K562 (cell line): ENCODE results near the gene ORC1. TPM values are rescaled to one million over a fixed set of nuclear protein-coding genes. Genes with fewer than 3 reads are reported as not detected.
A peak's percentile ranks its signal among the peaks of the same experiment; 100 is the strongest.

Experiments
- COPS2 ChIP-seq: fragments of 450-650 bp; conservative IDR thresholded peaks from 2 replicates; pipeline ENCODE4 v1.6.1; 2016; ENCODE audit warnings: mild to moderate bottlenecking, moderate library complexity
- GTF2E2 ChIP-seq: fragments of 200-800 bp; sonication (Bioruptor generic); IDR thresholded peaks from 2 replicates; pipeline ENCODE4 v1.6.1; 2016; ENCODE audit warnings: missing genetic modification characterization, missing compliant biosample characterization
- HMG20A ChIP-seq: fragments of 450-650 bp; formaldehyde crosslinking; conservative IDR thresholded peaks from 2 replicates; pipeline ENCODE4 v1.4.0; 2020; ENCODE audit warnings: mild to moderate bottlenecking, mixed read lengths
- HNRNPL ChIP-seq: fragments of 200-400 bp; formaldehyde crosslinking; IDR thresholded peaks from 2 replicates; pipeline ENCODE4 v1.6.1; 2017; ENCODE audit warnings: low read depth, mild to moderate bottlenecking, low read length
- MBD2 ChIP-seq: sonication (generic); IDR thresholded peaks from 2 replicates; pipeline ENCODE4 v1.6.1; 2016; ENCODE audit warnings: low read depth, borderline replicate concordance
- RB1 ChIP-seq: fragments of 450-650 bp; IDR thresholded peaks from 2 replicates; pipeline ENCODE4 v1.6.1; 2017; ENCODE audit warnings: low read depth, mild to moderate bottlenecking
- RCOR1 ChIP-seq, 2 experiments: IDR thresholded peaks; 2 replicates each; pipeline ENCODE4 v1.6.1; 2012; ENCODE audit warnings: low read depth in 2 of 2, low read length in 2 of 2, borderline replicate concordance in 1 of 2, improper control_type of control experiment in 1 of 2
- TBP ChIP-seq: optimal IDR thresholded peaks from 2 replicates; pipeline ENCODE3; 2011; ENCODE audit warnings: low read depth, low read length, improper control_type of control experiment
- polyA plus RNA-seq, 8 experiments: library from polyadenylated mRNA; depleted of rRNA in 4 of 8; stranded (reverse) in 5 of 8; unstranded in 3 of 8; fragments of >200 nt; fragmentation: Nextera tagmentation in 2 of 8; fragmentation: Illumina TruSeq in 1 of 8; extraction: Ambion mirVana in 2 of 8; extraction: Trizol in 1 of 8; gene quantifications; 2 replicates each; pipeline versions ENCODE4 v1.2.1 to v1.2.3, GENCODE V29; 2011 to 2014; ENCODE audit warnings: inconsistent platforms in 1 of 8, missing spikeins in 1 of 8
- total RNA-seq, 7 experiments: library from RNA; depleted of rRNA in 6 of 7; stranded (reverse); fragments of >200 nt in 6 of 7; fragmentation: Illumina TruSeq in 2 of 7; extraction: Trizol in 2 of 7; gene quantifications; 2 replicates each; pipeline versions ENCODE4 v1.2.1 to v1.2.3, GENCODE V29; 2011 to 2021; ENCODE audit warnings: low replicate concordance in 1 of 7
- TF ChIP-seq, protein P1 (sequence below), 2 experiments: fragments of 450-650 bp; formaldehyde crosslinking in 1 of 2; IDR thresholded peaks; 2 replicates each; pipeline versions ENCODE4 v1.4.0 to v1.6.1; 2014 to 2020; ENCODE audit warnings: mild to moderate bottlenecking in 2 of 2, borderline replicate concordance in 1 of 2, low read depth in 1 of 2
- TF ChIP-seq, protein P2 (sequence below), 2 experiments: fragments of 450-650 bp in 1 of 2; sonication (generic) in 1 of 2; formaldehyde crosslinking in 1 of 2; IDR thresholded peaks in 1 of 2; conservative IDR thresholded peaks in 1 of 2; 2 replicates each; pipeline versions ENCODE4 v1.6.1 to v1.8.1; 2016 to 2023; ENCODE audit warnings: mild to moderate bottlenecking in 2 of 2, moderate library complexity in 2 of 2, inconsistent platforms in 1 of 2, missing genetic modification reagents in 1 of 2
- TF ChIP-seq, protein P3 (sequence below): fragments of 450-650 bp; IDR thresholded peaks from 2 replicates; pipeline ENCODE4 v1.6.1; 2014; ENCODE audit warnings: low read depth, mild to moderate bottlenecking, moderate library complexity, borderline replicate concordance
- TF ChIP-seq, protein P4 (sequence below): fragments of 450-650 bp; IDR thresholded peaks from 2 replicates; pipeline ENCODE4 v1.6.1; 2018; ENCODE audit not compliant: partially characterized antibody

ORC1 gene
- total and polyA plus RNA-seq, 9 of the 15 experiments (the other 6 are each of a cell fraction or from before 2014, with no cell fraction given), result 26.4 to 91.6 (median 69.7) TPM

DNA sequence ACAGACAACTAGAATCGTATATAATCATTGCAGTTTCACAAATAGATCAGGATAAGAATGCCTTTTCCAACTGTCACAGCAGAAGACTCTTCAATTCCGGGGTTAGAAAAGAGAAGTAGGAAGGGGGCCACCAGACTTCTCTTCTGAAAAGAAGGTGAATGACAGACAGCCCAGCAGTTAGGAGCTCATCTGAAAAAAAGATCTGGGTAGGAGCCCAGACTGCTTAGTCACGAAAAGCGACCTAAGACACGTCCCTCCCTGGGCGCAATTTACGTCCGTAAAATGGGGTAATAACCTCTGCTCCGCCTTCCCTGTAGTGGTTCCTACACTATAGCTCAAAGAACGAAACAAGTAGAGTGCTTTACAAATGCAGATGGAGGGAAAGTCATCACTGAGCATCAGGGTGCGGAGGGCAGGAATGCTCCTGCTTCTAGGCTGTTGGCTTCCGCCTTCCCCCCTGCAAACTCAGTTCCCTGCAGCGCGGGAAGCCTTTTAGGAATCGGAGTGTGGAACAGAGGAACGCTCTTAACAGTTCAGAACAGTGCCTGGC, 582 bp downstream of the ORC1 start (continued):
- TF ChIP-seq, protein P1, sequence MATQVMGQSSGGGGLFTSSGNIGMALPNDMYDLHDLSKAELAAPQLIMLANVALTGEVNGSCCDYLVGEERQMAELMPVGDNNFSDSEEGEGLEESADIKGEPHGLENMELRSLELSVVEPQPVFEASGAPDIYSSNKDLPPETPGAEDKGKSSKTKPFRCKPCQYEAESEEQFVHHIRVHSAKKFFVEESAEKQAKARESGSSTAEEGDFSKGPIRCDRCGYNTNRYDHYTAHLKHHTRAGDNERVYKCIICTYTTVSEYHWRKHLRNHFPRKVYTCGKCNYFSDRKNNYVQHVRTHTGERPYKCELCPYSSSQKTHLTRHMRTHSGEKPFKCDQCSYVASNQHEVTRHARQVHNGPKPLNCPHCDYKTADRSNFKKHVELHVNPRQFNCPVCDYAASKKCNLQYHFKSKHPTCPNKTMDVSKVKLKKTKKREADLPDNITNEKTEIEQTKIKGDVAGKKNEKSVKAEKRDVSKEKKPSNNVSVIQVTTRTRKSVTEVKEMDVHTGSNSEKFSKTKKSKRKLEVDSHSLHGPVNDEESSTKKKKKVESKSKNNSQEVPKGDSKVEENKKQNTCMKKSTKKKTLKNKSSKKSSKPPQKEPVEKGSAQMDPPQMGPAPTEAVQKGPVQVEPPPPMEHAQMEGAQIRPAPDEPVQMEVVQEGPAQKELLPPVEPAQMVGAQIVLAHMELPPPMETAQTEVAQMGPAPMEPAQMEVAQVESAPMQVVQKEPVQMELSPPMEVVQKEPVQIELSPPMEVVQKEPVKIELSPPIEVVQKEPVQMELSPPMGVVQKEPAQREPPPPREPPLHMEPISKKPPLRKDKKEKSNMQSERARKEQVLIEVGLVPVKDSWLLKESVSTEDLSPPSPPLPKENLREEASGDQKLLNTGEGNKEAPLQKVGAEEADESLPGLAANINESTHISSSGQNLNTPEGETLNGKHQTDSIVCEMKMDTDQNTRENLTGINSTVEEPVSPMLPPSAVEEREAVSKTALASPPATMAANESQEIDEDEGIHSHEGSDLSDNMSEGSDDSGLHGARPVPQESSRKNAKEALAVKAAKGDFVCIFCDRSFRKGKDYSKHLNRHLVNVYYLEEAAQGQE (IDR thresholded peaks at IDR 0.05; ENCODE audit: borderline replicate concordance), result no peak
- TF ChIP-seq, protein P1 (CRISPR knock-in tag; IDR thresholded peaks at IDR 0.05; ENCODE audit: low read depth), result no peak
- TF ChIP-seq, protein P2, sequence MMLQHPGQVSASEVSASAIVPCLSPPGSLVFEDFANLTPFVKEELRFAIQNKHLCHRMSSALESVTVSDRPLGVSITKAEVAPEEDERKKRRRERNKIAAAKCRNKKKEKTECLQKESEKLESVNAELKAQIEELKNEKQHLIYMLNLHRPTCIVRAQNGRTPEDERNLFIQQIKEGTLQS (IDR thresholded peaks at IDR 0.05), result no peak
- TF ChIP-seq, protein P2 (CRISPR knock-in tag; conservative IDR thresholded peaks at IDR 0.05), result no peak
- peak; percentile 58; the same call in 1 of the 2 replicates for TF ChIP-seq RB1
- TF ChIP-seq GTF2E2 (tag), result no peak
- TF ChIP-seq, protein P3, sequence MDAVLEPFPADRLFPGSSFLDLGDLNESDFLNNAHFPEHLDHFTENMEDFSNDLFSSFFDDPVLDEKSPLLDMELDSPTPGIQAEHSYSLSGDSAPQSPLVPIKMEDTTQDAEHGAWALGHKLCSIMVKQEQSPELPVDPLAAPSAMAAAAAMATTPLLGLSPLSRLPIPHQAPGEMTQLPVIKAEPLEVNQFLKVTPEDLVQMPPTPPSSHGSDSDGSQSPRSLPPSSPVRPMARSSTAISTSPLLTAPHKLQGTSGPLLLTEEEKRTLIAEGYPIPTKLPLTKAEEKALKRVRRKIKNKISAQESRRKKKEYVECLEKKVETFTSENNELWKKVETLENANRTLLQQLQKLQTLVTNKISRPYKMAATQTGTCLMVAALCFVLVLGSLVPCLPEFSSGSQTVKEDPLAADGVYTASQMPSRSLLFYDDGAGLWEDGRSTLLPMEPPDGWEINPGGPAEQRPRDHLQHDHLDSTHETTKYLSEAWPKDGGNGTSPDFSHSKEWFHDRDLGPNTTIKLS, result peak; percentile 86
- no peak for TF ChIP-seq COPS2
- peak; percentile 14; the same call in 1 of the 2 replicates for TF ChIP-seq MBD2
- TF ChIP-seq HMG20A (CRISPR knock-in tag), result no peak
- no peak for TF ChIP-seq HNRNPL
- peak; percentile 53 for TF ChIP-seq TBP
- TF ChIP-seq RCOR1 (IDR thresholded peaks at IDR 0.05; ENCODE audit: borderline replicate concordance in 1 of 2, low read depth in 2 of 2, low read length in 2 of 2), result peak in 1 of 2 experiments; percentile 80; a peak in 2 of 4 replicates
- TF ChIP-seq, protein P4, sequence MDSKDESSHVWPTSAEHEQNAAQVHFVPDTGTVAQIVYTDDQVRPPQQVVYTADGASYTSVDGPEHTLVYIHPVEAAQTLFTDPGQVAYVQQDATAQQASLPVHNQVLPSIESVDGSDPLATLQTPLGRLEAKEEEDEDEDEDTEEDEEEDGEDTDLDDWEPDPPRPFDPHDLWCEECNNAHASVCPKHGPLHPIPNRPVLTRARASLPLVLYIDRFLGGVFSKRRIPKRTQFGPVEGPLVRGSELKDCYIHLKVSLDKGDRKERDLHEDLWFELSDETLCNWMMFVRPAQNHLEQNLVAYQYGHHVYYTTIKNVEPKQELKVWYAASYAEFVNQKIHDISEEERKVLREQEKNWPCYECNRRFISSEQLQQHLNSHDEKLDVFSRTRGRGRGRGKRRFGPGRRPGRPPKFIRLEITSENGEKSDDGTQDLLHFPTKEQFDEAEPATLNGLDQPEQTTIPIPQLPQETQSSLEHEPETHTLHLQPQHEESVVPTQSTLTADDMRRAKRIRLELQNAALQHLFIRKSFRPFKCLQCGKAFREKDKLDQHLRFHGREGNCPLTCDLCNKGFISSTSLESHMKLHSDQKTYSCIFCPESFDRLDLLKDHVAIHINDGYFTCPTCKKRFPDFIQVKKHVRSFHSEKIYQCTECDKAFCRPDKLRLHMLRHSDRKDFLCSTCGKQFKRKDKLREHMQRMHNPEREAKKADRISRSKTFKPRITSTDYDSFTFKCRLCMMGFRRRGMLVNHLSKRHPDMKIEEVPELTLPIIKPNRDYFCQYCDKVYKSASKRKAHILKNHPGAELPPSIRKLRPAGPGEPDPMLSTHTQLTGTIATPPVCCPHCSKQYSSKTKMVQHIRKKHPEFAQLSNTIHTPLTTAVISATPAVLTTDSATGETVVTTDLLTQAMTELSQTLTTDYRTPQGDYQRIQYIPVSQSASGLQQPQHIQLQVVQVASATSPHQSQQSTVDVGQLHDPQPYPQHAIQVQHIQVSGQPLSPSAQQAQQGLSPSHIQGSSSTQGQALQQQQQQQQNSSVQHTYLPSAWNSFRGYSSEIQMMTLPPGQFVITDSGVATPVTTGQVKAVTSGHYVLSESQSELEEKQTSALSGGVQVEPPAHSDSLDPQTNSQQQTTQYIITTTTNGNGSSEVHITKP, result peak; percentile 94
